GM19463 (cell line): ENCODE measurements around the gene FOXN3.
"Not testable (repeated sequence)": the region's sequence is repeated elsewhere in the genome, so short reads cannot be mapped to it uniquely, and the experiment has no call there.

Source experiments
- ATAC-seq: cut with Tn5 transposase; IDR thresholded peaks from one replicate; pipeline ENCODE4 v1.9.1; 2021; ENCODE audit warnings: mild to moderate bottlenecking, moderate library complexity; ENCODE audit not compliant: unreplicated experiment

Gene FOXN3

GRCh38 chr14:89111766-89112543, 305.1 kb downstream of the FOXN3 start:
- not testable (repeated sequence) for ATAC-seq

GRCh38 chr14:89111232-89111631, 305.8 kb downstream of the FOXN3 start:
- not testable (repeated sequence) for ATAC-seq

GRCh38 chr14:89110110-89110509, 306.9 kb downstream of the FOXN3 start:
- no peak for ATAC-seq

GRCh38 chr14:89108608-89109007, 308.4 kb downstream of the FOXN3 start:
- ATAC-seq = no peak

GRCh38 chr14:89107626-89108025, 309.4 kb downstream of the FOXN3 start:
- ATAC-seq = no peak
